HG03378 (cell line): Measurements from ENCODE around the gene RRP9.
"Not testable (repeated sequence)": the region's sequence is repeated elsewhere in the genome, so short reads cannot be mapped to it uniquely, and the experiment has no call there.

ENCODE experiments used
- ATAC-seq: cut with Tn5 transposase; IDR thresholded peaks from one replicate; pipeline ENCODE4 v1.9.1; 2021; ENCODE audit warnings: mild to moderate bottlenecking, moderate library complexity; ENCODE audit not compliant: unreplicated experiment

Gene RRP9, protein sequence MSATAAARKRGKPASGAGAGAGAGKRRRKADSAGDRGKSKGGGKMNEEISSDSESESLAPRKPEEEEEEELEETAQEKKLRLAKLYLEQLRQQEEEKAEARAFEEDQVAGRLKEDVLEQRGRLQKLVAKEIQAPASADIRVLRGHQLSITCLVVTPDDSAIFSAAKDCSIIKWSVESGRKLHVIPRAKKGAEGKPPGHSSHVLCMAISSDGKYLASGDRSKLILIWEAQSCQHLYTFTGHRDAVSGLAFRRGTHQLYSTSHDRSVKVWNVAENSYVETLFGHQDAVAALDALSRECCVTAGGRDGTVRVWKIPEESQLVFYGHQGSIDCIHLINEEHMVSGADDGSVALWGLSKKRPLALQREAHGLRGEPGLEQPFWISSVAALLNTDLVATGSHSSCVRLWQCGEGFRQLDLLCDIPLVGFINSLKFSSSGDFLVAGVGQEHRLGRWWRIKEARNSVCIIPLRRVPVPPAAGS

DNA sequence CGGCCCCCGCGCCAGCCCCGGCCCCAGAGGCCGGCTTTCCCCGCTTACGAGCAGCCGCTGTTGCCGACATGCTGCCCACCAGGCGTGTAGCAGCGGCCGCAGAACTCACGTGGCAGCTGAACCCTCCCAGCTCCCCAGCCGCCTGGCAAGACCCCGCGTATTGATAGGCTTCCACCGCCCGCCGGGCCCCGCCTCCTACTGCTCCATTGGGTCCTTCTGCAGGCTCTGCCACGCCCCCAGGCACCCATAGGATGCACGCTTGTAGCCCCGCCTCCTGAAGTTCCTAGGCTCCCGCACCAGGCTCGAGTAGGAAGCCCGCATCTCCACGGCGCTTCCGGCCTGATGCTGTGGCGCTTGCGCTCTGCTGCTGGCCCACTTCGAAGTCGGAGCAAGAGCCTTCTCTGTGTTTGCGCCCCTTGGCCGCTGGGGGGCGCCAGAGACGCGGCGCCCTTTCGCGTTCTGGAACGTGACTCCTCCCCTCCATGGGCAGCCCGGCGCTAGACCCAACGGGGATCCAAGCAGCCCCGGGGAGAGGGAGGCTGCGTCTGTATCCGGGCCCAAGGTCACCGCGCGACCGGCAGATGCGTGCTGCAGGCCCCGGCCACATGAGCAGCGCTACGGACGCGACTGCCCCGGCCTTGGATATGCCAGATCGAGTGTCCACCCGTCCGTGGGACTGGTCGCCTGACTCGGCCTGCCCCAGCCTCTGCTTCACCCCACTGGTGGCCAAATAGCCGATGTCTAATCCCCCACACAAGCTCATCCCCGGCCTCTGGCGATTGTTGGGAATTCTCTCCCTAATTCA is at the start of gene RRP9, which contains the start of gene PARP3:
Gene RRP9 (minus strand): TSS at position 107 of the 805 bp plus-strand sequence. CDS start 37 bp downstream, at position 70.
Gene PARP3 (plus strand): TSS at position 566 of the 805 bp plus-strand sequence. CDS start 993 bp downstream, outside the sequence.
- peak; percentile 87 for ATAC-seq

- ATAC-seq: not testable (repeated sequence)
These were observed 48.8 kb upstream of the RRP9 start for GRCh38 chr3:51990501-51990971.

DNA sequence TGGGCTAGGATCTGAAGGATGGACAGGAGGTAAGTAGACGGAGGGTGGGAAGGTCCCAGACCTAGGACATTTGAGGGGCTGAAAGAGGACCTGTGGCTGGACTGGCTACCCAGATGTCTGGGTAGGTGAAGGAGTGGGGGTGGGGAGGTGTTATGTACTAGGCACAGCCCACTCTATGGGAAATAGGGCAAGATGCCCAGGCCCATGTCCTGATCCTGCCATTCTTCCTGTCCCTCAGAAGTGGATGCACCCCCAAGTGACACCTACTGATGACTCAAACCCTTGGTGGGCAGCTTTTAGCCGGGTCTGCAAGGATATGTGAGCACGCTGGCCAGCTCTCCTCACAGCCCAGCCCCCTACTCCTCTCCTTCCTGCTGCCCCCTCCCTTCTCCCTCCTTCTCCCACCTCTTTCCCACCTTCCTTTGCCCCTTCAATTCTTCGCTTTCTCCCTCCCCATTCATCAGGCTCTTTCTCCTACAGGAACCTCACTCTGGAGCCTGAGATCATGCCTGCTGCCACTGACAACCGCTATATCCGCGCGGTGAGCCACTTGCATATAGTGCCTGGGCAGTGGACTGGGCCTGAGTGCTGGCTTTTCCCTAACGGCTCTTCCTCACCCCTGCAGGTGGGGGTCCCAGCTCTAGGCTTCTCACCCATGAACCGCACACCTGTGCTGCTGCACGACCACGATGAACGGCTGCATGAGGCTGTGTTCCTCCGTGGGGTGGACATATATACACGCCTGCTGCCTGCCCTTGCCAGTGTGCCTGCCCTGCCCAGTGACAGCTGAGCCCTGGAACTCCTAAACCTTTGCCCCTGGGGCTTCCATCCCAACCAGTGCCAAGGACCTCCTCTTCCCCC is 46.8 kb upstream of the RRP9 start:
- no peak for ATAC-seq

GRCh38 chr3:51987568-51987967 is 45.9 kb upstream of the RRP9 start:
- no peak for ATAC-seq

- no peak for ATAC-seq
These were observed 44.6 kb upstream of the RRP9 start for GRCh38 chr3:51986010-51986947.

DNA sequence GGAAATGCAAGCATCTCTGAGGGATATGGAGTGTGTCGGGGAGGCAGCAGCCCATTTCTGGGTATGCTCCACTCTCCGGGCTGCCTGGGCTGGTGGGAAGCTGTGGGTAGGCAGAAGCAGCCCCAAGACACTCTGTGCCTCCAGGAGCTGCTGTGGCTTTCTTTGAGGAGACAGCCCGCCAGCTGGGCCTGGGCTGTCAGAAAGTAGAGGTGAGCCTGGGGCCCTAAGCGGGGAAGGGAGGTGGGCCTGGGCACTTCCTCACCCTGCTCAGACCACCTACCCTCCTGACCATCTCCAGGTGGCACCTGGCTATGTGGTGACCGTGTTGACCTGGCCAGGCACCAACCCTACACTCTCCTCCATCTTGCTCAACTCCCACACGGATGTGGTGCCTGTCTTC is 43.4 kb upstream of the RRP9 start:
- no peak for ATAC-seq

DNA sequence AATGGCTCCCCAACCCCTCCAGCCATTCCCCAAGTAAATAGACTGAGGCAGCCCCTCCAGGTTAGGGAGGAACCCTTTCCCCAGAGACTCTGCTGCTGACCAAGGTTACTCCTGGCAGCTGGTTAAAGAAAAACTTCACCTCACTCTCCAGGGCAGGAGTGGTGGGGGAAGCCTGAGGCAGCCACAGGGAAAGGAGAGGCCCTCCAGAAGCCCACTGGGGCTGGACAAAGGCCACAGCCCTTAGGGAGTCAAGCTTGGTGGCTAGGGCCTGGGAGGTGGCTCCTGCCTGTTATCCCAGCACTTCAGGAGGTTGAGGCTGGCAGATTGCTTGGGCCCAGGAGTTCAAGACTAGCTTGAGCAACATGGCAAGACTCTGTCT is 42.6 kb upstream of the RRP9 start:
- no peak for ATAC-seq

DNA sequence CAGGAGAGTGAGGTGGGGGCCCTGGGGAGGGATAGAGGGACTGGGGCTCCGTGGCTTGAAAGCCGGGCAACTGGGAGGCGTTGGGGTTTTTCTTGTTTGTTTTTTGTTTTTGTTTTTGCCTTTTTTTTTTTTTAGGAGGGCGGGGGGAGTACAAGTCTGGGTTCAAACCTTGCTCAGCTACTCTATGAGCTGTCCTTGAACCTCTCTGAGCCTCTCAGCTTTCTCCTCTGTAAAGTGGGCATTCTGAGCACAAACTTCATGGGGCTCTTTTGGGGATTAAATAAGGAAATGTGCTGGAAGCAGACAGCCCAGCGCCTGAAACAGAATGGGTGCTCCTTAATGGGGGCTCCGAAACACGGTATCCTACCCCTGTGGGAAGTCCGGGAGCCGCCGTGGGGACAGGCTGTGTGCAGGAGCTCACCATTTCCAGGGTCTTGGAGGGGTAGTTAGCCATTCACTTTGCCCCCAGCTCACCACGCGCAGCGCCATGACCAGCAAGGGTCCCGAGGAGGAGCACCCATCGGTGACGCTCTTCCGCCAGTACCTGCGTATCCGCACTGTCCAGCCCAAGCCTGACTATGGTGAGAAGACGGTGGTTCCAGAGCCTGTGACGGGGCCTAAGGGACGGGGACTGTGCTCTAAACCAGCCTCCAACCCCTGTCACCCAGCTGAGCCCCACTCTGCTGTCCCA is 42.0 kb upstream of the RRP9 start:
- no peak for ATAC-seq

- peak; percentile 44 for ATAC-seq
These were observed 41.3 kb upstream of the RRP9 start, which contains the start of gene ACY1 for GRCh38 chr3:51982838-51983577. TSS of gene ACY1 (plus strand) at chr3:51983535. CDS start at chr3:51984065, 530 bp downstream.

DNA sequence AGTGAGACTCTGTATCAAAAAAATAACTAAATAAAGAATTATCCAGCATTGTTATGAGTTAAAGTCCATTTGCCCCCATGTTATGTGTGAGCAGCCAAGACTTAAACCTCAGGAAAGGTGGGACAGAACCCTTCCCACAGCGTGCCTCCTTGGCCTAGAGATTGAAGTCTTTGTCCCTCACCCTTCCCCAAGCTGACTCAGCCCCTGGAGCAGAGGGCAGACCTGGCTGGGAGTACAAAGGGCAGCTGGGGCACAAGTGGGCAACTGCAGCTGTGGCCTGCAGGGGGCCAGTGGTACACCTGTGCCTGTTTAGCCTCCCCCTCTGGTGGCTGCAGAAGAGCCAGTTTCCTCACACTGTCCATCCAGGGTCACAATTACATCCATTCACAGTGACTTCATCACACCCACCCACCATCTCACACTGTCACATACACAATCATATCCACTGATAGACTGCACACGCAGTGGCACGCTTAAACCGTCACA is 40.7 kb upstream of the RRP9 start:
- peak; percentile 52 for ATAC-seq

GRCh38 chr3:51980253-51980652 is 38.5 kb upstream of the RRP9 start:
- ATAC-seq: no peak

DNA sequence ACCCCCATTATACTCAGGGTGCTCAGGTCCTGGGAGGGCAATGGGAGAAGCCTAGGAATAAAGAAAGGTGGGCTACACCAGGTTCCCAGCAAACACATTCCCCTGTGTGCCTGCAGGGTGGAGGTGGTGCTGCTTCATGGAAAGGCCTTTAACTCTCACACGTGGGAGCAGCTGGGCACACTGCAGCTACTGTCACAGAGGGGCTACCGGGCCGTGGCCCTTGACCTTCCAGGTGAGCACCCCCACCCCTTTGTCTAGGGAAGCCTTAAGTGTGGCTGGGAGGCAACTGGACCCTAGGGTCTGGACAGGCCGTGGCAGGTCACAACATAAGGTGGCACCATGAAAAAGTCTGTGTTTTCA is 36.4 kb upstream of the RRP9 start:
- ATAC-seq: no peak

DNA sequence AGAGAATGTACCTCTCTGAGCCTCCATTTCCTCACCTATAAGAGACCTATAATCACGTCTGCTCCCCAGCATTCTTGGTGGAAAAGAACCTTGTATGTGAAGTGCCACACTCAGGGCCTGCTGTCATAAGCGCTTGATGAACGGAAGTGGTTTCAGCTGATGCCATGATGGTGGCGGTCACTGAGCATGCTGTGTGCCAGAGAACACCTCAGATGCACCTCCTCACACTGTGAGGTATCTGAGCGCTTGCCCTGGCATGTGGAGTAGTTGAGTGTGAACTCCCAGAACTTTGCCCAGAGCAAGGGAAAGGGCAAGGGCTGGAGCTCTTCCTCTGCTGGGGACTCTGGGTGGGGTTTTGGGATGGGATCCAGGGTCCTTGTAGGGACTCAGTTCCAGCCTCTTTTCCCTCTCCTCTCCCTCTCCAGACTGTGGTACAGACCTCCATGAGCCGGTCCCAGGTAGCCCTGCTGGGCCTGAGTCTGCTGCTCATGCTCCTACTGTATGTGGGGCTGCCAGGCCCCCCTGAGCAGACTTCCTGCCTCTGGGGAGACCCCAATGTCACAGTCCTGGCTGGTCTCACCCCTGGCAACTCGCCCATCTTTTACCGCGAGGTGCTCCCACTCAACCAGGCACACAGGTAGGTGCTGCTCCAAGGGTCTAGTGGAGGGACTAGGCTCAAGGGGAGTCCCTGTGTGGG is 35.9 kb upstream of the RRP9 start:
- no peak for ATAC-seq

GRCh38 chr3:51975852-51976549 is 34.3 kb upstream of the RRP9 start:
- no peak for ATAC-seq

DNA sequence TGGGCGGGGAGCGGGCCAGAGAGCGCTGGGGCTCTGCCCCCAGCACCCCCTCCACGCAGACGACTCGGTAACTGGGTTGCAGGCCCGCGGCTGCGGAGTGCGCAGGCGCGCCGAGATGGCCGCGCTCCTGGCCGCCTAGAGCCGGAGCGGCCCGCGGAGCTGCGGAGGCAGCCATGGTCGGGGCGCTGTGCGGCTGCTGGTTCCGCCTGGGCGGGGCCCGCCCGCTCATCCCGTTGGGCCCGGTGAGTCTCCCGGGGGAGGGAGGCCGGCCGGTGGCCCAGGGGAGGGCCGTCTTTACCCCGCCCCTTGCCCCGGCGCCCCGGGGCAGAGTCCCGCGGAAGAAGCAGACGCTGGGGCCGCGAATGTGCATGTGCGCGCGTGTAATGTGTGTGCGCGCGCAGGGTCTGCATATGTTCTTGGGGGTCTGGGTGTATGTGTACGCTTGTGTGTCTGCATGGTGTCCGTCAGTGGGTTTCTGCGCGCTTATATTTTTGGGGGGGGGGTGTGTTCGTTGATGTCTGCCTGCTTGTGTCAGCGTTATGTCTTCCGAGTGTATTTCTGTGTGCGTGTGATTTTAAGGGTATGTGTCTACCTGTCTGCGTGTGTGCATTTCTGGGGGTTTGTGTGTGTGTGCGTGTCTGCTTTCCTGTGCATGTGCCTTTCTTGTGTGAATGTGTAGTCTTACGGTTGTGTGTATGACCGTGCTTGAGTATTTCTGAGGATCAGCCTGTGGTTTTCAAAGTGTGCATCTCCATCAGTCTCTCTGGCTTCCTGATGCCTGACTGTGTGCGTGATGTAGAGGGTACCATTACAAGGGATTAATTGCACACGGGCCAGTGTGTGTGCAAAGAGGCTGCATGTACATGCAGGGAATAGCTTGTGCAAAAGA is 33.5 kb upstream of the RRP9 start, which contains the start of gene ABHD14A:
Gene ABHD14A (plus strand): TSS at position 102 of the 889 bp plus-strand sequence. CDS start 72 bp downstream, at position 174.
- ATAC-seq: no peak
